HuH-7 (cell line): Measurements from ENCODE around the gene GIPC1.
"Not testable (repeated sequence)": the region's sequence is repeated elsewhere in the genome, so short reads cannot be mapped to it uniquely, and the experiment has no call there.

Experiments
- DNase-seq: peaks from one replicate; pipeline ENCODE4 v3.0.0; 2011; ENCODE audit warnings: low spot score

Gene GIPC1

GRCh38 chr19:14496029-14496833, at the start of gene GIPC1:
TSS of gene GIPC1 (minus strand) at chr19:14496127. CDS start at chr19:14482976, 13,151 bp downstream.
- DNase-seq: peak; percentile 98

GRCh38 chr19:14545716-14546082, 49.8 kb upstream of the GIPC1 start:
- no peak for DNase-seq

GRCh38 chr19:14544977-14545715, 49.2 kb upstream of the GIPC1 start:
- no peak for DNase-seq

GRCh38 chr19:14544047-14544446, 48.1 kb upstream of the GIPC1 start:
- no peak for DNase-seq

- no peak for DNase-seq
These were observed 46.9 kb upstream of the GIPC1 start for GRCh38 chr19:14542711-14543328.

- not testable (repeated sequence) for DNase-seq
These were observed 46.1 kb upstream of the GIPC1 start for GRCh38 chr19:14541979-14542378.

GRCh38 chr19:14540741-14541525, 45.0 kb upstream of the GIPC1 start:
- DNase-seq: no peak

- no peak for DNase-seq
These were observed 41.2 kb upstream of the GIPC1 start for GRCh38 chr19:14536926-14537692.

- DNase-seq: no peak
These were observed 37.5 kb upstream of the GIPC1 start for GRCh38 chr19:14533450-14533849.

- DNase-seq: no peak
These were observed 34.6 kb upstream of the GIPC1 start for GRCh38 chr19:14530506-14530905.

GRCh38 chr19:14530005-14530348, 34.0 kb upstream of the GIPC1 start:
- peak; percentile 39 for DNase-seq

- DNase-seq: peak; percentile 88
These were observed 33.5 kb upstream of the GIPC1 start, which contains the start of gene TECR for GRCh38 chr19:14529254-14530004. TSS of gene TECR (plus strand) at chr19:14529594. CDS start at chr19:14529697, 103 bp downstream.

GRCh38 chr19:14528419-14529253, 32.7 kb upstream of the GIPC1 start:
- DNase-seq: no peak

- DNase-seq: no peak
These were observed 30.5 kb upstream of the GIPC1 start for GRCh38 chr19:14526423-14526822.

- DNase-seq: no peak
These were observed 29.8 kb upstream of the GIPC1 start for GRCh38 chr19:14525729-14526128.

GRCh38 chr19:14520543-14520942, 24.6 kb upstream of the GIPC1 start:
- DNase-seq: no peak

GRCh38 chr19:14519860-14520407, 24.0 kb upstream of the GIPC1 start:
- DNase-seq: no peak

- DNase-seq: no peak
These were observed 23.4 kb upstream of the GIPC1 start for GRCh38 chr19:14519245-14519859.
